Keratinocyte (primary cell): Measurements from ENCODE around the gene TPCN2. TPM values are rescaled to one million over a fixed set of nuclear protein-coding genes. Genes with fewer than 3 reads are reported as not detected.

Source experiments
- DNase-seq: peaks from one replicate; pipeline ENCODE4 v3.0.0-alpha.2; 2011; ENCODE audit warnings: low read depth, missing footprints, low spot score
- FAIRE-seq: peaks from 2 replicates; lab custom pipeline; 2011; peaks lifted over from hg19 to GRCh38; lab: Jason Lieb, UNC
- H2AFZ ChIP-seq: 2 replicates; pipeline ENCODE4 v1.6.0; 2012; ENCODE audit warnings: low read length, control low read depth, inconsistent platforms; ENCODE audit not compliant: control insufficient read depth
- H3K27ac ChIP-seq: 2 replicates; pipeline ENCODE4 v1.5.1; 2011; ENCODE audit warnings: low read length; ENCODE audit not compliant: control insufficient read depth, insufficient read depth
- H3K27me3 ChIP-seq: 3 replicates; pipeline ENCODE4 v1.6.0; 2011; ENCODE audit warnings: low read length; ENCODE audit not compliant: control insufficient read depth, insufficient read depth; ENCODE audit errors: extremely low read depth
- H3K36me3 ChIP-seq, 2 experiments: 2 replicates in 1 of 2; 3 replicates in 1 of 2; pipeline ENCODE4 v1.5.1; 2011; ENCODE audit warnings: low read length in 2 of 2, mild to moderate bottlenecking in 1 of 2; ENCODE audit not compliant: control insufficient read depth in 2 of 2, insufficient read depth in 2 of 2; ENCODE audit errors: extremely low read depth in 1 of 2
- H3K4me1 ChIP-seq: 3 replicates; pipeline ENCODE4 v1.5.1; 2011; ENCODE audit warnings: low read length; ENCODE audit not compliant: control insufficient read depth, insufficient read depth; ENCODE audit errors: extremely low read depth
- H3K4me2 ChIP-seq: 3 replicates; pipeline ENCODE4 v1.6.0; 2011; ENCODE audit warnings: low read depth, low read length; ENCODE audit not compliant: control insufficient read depth, insufficient read depth; ENCODE audit errors: extremely low read depth
- H3K4me3 ChIP-seq, 3 experiments: fragments of 200-600 bp in 1 of 3; sonication (generic) in 1 of 3; 2 replicates in 2 of 3; 3 replicates in 1 of 3; pipeline ENCODE4 v1.5.1; 2011 to 2016; ENCODE audit warnings: low read length in 3 of 3, mild to moderate bottlenecking in 3 of 3, control low read depth in 2 of 3, inconsistent platforms in 1 of 3, low read depth in 1 of 3, mixed read lengths in 1 of 3, mixed run types in 1 of 3, moderate library complexity in 1 of 3; ENCODE audit not compliant: control insufficient read depth in 2 of 3, insufficient read depth in 2 of 3; ENCODE audit errors: extremely low read depth in 1 of 3
- H3K79me2 ChIP-seq: 2 replicates; pipeline ENCODE4 v1.6.0; 2012; ENCODE audit warnings: low read length; ENCODE audit not compliant: control insufficient read depth, insufficient read depth
- H3K9ac ChIP-seq: 3 replicates; pipeline ENCODE4 v1.6.0; 2011; ENCODE audit warnings: low read length; ENCODE audit not compliant: control insufficient read depth, insufficient read depth; ENCODE audit errors: extremely low read depth
- H3K9me1 ChIP-seq: 3 replicates; pipeline ENCODE4 v1.6.0; 2011; ENCODE audit warnings: low read length; ENCODE audit not compliant: control insufficient read depth, insufficient read depth; ENCODE audit errors: extremely low read depth
- H3K9me3 ChIP-seq: 2 replicates; pipeline ENCODE4 v1.5.1; 2012; ENCODE audit warnings: low read depth, low read length; ENCODE audit not compliant: control insufficient read depth
- H4K20me1 ChIP-seq: 3 replicates; pipeline ENCODE4 v1.6.0; 2011; ENCODE audit warnings: low read length; ENCODE audit not compliant: control insufficient read depth, insufficient read depth; ENCODE audit errors: extremely low read depth
- CTCF ChIP-seq, 3 experiments: IDR thresholded peaks in 1 of 3; conservative IDR thresholded peaks in 1 of 3; optimal IDR thresholded peaks in 1 of 3; 2 replicates in 2 of 3; 3 replicates in 1 of 3; pipeline versions ENCODE3 to v1.5.1; 2011; ENCODE audit warnings: low read length in 3 of 3, mild to moderate bottlenecking in 3 of 3, moderate library complexity in 2 of 3, control low read depth in 1 of 3, inconsistent platforms in 1 of 3; ENCODE audit not compliant: insufficient read depth in 2 of 3; ENCODE audit errors: extremely low read depth in 1 of 3
- EZH2 ChIP-seq: IDR thresholded peaks from one replicate; pipeline ENCODE4 v1.6.1; 2012; ENCODE audit warnings: inconsistent platforms, mild to moderate bottlenecking, low read length, moderate library complexity
- dilution Hi-C: fragments of 300-500 bp; cut with MboI; formaldehyde crosslinking; loops from one replicate; pipeline ENCODE4 v1.7.0; 2020; ENCODE audit warnings: low sequenced_read_pairs; ENCODE audit not compliant: extremely low pct_ligation_motif_present
- polyA plus RNA-seq, 5 experiments: library from polyadenylated mRNA; depleted of rRNA in 3 of 5; stranded (reverse) in 3 of 5; stranded (forward) in 1 of 5; unstranded in 1 of 5; fragments of >200 nt; gene quantifications; 1 replicate in 1 of 5; 2 replicates in 3 of 5; 3 replicates in 1 of 5; pipeline versions ENCODE4 v1.2.1 to v1.2.3, GENCODE V29; 2011 to 2012; ENCODE audit warnings: missing spikeins in 2 of 5, low read depth in 1 of 5, low replicate concordance in 1 of 5

Gene TPCN2
- polyA plus RNA-seq, 1 donor (not counting 4 experiments of a cell fraction or from before 2014, with no cell fraction given) = 7.7 TPM

DNA sequence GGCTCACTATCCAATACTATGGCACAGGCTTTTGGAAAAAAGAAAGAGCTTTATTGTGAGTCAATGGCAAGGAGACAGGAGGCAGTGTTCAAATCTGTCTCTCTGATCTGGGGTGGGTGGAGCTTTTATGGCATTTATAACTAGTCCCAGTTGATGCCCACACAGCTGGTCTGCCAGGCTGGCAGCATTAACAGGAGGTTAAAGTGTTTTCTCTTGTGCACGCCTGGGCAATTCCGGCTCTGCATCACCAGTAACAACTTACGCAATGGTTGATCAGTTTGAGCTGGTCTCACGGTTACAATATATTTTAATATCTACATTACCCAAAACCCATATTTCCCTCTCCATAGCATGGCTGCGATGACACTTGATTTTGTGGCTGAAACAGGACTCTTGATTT, 91.9 kb downstream of the TPCN2 start:
- H3K36me3 ChIP-seq = no peaks in the 10 kb centered on the region
- H3K9ac ChIP-seq = no peak overlapping the region
- H3K27me3 ChIP-seq = no peaks in the 10 kb centered on the region
- no peak for TF ChIP-seq EZH2
- TF ChIP-seq CTCF (optimal IDR thresholded peaks at IDR 0.05 in 1 of 3, IDR thresholded peaks at IDR 0.05 in 1 of 3, conservative IDR thresholded peaks at IDR 0.05 in 1 of 3; ENCODE audit: extremely low read depth in 1 of 3, insufficient read depth in 2 of 3, low read length in 3 of 3) = no peak
- no peak overlapping the region for H3K4me2 ChIP-seq
- DNase-seq (no peak), FAIRE-seq (no peak)
- H3K79me2 ChIP-seq = no peaks in the 10 kb centered on the region
- no peak overlapping the region for H3K4me3 ChIP-seq
- no peak overlapping the region for H3K27ac ChIP-seq
- dilution Hi-C loops = no loop called here
- H3K4me1 ChIP-seq = peaks cover 2% of the 10 kb centered on the region
- no peaks in the 10 kb centered on the region for H3K9me1 ChIP-seq
- H2AFZ ChIP-seq = no peak overlapping the region
- no peaks in the 10 kb centered on the region for H3K9me3 ChIP-seq
- no peaks in the 10 kb centered on the region for H4K20me1 ChIP-seq

GRCh38 chr11:69141742-69142141, 93.0 kb downstream of the TPCN2 start:
- no peak for DNase-seq
- no peak overlapping the region for H2AFZ ChIP-seq
- no peak for FAIRE-seq
- H3K27ac ChIP-seq = no peak overlapping the region
- H3K79me2 ChIP-seq = no peaks in the 10 kb centered on the region
- dilution Hi-C loops = no loop called here
- H3K4me3 ChIP-seq = no peak overlapping the region
- peaks cover 2% of the 10 kb centered on the region for H3K4me1 ChIP-seq
- no peak overlapping the region for H3K9ac ChIP-seq
- H3K9me1 ChIP-seq = no peaks in the 10 kb centered on the region
- H4K20me1 ChIP-seq = no peaks in the 10 kb centered on the region
- H3K27me3 ChIP-seq = no peaks in the 10 kb centered on the region
- TF ChIP-seq CTCF (optimal IDR thresholded peaks at IDR 0.05 in 1 of 3, IDR thresholded peaks at IDR 0.05 in 1 of 3, conservative IDR thresholded peaks at IDR 0.05 in 1 of 3; ENCODE audit: extremely low read depth in 1 of 3, insufficient read depth in 2 of 3, low read length in 3 of 3) (no peak), EZH2 (no peak)
- peaks cover 2% of the 10 kb centered on the region for H3K9me3 ChIP-seq
- H3K36me3 ChIP-seq = no peaks in the 10 kb centered on the region
- no peak overlapping the region for H3K4me2 ChIP-seq
